SKM-1 (cell line): Measurements from ENCODE around the gene IRGQ.
"Not testable (repeated sequence)": the region's sequence is repeated elsewhere in the genome, so short reads cannot be mapped to it uniquely, and the experiment has no call there.

Experiments
- DNase-seq: peaks from one replicate; lab custom pipeline; 2025; ENCODE audit not compliant: unreplicated experiment; lab: John Stamatoyannopoulos, UW

IRGQ gene

DNA sequence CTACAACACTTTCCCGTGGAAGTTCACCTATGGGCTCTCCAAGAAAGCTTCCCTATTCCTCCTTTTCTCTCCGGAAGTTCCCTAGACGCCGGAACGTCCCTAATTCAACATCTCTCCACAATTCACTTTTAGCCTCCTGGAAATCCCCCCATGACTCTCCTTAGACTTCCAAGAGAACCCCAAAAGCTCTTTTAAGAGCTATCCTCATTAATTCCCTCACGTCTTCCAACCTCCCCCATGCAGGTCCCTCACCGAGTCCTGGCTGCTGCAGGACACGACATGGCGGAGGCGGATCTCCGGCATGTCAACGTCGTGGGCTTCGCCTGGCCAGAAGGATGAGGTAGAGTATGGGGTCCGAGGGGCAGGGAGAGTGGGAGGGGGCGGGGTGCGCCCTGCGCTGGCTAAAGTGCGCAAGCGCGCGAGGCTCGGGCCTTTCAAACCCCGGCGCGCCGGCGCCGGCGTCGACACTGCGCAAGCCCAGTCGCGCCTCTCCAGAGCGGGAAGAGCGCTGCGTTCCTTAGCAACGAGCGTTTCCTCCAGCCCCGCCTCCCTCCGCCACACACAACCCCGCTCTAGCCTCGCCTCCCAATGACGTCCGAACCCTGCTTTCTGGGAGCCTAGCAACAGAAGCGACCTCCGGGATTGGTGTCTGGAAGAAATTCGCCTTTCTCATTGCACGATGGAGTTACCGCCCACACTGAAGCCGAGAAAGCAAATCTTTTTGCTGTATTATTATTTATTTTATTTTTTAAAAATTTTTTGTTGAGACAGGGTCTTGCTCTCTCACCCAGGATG is 20.6 kb downstream of the IRGQ start, which contains the start of the genes PINLYP and XRCC1:
PINLYP (plus strand) TSS at position 646 of the 795 bp plus-strand sequence. CDS start 1,391 bp downstream, outside the sequence.
XRCC1 (minus strand) TSS at position 372 of the 795 bp plus-strand sequence; CDS start at position 303, 69 bp downstream.
- peak; percentile 83 for DNase-seq

DNA sequence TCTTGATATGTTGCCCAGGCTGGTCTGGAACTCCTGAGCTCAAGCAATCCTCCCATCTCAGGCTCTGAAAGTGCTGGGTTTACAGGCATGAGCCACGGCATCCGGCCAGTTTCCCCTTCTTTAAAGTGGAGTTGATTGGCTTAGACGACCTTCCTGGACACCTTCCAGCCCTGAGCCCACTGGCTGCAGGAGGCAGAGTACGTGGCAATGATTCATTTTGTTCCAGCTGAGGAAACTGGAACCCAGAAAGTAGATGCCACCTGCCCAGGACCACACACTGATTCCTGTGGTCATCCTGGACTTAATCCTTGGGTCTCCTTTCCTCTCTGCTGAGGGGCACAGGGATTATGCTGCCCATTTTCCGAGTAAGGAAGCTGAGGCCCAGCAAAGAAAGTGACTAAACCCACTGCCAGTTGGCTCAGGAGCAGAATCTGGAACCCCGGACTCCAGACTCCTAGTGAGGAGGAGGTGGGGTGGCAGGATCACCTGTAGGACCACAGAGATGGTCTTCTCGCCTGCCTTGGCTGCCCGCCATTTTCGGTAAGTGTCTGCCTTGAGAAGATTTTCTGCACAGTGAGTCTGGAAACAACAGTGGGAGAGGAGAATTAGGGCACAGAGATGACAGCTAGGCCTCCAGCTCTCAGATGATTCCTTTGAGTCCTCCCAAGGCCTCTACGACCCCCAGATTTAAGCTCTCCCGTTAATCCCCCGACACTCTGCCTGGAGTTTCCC is 21.3 kb downstream of the IRGQ start:
- DNase-seq = no peak

DNA sequence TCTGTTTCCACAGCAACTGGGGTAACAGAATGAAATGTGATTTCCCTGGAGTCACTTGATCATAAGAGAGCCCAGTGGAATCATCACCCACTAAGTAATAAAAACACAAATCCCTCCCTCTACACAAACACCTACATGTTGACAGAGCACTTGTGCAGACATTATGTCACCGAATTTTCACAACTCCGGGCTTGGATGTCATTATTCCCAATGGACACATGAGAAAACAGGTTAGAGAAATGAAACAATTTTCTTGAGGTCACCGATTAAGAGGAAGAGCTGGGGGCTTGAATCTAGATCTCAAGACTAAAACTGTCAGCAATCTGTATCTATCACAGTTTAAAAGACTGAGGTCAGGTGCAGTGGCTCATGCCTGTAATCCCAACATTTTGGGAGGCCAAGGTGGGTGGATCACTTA is 23.8 kb downstream of the IRGQ start:
- no peak for DNase-seq

- DNase-seq = no peak
Observed at GRCh38 chr19:43570174-43570791, 25.7 kb downstream of the IRGQ start.

- no peak for DNase-seq
Observed at GRCh38 chr19:43569657-43570056, 26.3 kb downstream of the IRGQ start.

GRCh38 chr19:43564800-43565199 is 31.1 kb downstream of the IRGQ start:
- DNase-seq = no peak

DNA sequence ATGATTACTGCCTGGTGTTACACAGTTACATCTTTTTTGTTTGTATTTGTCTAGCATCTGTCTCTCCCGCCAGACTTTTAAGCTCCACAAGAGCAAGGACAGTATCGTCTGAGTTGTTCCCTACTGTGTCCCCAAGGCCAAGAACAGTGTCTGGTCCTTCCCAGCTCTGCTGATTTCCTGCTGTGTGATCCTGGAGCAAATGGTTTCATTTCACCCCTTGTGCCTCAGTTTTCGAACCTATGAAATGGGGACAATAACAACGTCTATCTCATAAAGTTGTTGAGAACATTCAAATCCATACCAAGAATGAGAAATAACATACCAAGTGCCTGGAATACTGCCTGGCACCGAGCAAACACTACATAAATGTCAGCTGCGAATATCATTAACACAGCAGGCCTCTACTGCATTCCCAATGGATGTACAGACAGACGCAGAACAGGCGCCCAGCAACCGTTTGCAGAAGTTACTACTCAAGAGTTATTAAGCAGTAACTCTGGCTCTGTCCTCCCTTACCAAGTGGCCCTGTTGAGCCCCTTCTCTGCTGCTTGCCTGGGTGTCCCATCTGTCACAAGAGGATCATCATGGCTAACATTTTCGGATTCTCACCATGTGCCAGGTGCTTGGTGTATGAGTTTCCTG is 32.0 kb downstream of the IRGQ start:
- no peak for DNase-seq

- peak; percentile 50 for DNase-seq
Observed at GRCh38 chr19:43562698-43563241, 33.2 kb downstream of the IRGQ start.

DNA sequence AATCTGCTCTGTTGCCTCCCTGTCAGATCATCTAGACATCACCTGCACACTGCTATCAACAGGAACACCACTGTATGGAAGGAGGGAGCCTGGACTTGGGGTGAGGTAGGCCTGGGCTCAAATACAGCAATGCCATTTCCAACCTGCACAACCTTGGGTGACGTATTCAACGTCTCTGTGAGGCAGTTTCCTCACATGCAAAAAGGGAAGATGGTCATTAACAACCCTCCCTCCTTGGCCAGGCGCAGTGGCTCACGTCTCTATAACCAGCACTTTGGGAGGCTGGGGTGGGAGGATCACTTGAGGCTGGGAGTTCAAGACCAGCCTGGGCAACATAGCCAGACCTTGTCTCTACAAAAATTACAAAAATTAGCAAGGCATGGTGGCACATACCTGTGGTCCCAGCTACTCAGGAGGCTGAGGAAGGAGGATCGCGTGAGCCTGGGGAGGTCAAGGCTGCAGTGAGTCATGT is 33.7 kb downstream of the IRGQ start:
- DNase-seq = no peak

GRCh38 chr19:43561139-43561970 is 34.6 kb downstream of the IRGQ start:
- DNase-seq = no peak

DNA sequence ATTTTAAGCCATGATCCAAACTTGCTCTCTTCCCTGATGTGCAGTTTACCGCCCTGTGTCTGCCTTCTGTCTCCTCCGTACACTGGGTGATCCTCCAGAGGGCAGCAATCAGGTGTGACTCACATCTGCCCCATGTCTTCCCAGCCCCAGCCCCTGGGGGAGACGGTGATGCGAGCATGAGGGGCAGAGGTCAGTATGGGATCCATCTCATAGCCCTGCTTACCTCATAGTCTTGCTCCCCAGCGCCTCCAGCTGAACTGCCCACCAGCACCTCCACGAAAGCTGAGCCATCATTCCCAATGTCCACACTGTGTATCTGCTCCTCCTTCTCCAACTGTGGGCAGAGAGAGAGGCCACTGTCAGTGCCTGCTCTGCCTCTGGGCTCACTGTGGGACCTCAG is 35.2 kb downstream of the IRGQ start:
- no peak for DNase-seq

GRCh38 chr19:43555185-43555770 is 40.7 kb downstream of the IRGQ start:
- no peak for DNase-seq

DNA sequence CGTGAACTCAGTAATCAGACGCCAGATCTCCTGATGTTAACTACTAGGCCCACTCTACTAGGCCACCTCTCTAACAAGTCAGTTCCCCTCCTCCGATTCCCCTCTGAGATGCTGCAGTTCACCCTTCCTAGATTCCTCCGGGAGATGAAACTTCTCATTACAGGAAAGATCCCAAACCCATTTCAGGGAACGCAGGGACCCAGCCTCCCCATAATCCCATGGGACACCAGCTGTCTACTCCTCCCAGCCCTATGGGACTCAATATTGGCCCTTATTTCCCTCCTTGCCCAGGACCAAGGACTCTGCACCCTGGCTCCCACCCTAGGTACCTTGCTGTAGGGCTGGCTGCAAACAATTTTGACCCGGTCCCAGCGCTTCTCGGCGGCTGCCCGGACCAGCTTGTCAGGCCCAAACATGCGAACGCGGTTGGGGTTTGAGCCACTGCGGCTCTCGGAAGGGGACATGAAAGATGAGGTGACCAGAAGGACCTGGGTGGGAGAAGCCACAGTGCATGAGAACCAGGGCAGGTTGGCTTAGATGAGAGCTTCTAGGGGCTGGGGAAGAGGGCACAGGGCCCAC is 41.5 kb downstream of the IRGQ start:
- DNase-seq = no peak

- no peak for DNase-seq
Observed at GRCh38 chr19:43553656-43554055, 42.3 kb downstream of the IRGQ start.

DNA sequence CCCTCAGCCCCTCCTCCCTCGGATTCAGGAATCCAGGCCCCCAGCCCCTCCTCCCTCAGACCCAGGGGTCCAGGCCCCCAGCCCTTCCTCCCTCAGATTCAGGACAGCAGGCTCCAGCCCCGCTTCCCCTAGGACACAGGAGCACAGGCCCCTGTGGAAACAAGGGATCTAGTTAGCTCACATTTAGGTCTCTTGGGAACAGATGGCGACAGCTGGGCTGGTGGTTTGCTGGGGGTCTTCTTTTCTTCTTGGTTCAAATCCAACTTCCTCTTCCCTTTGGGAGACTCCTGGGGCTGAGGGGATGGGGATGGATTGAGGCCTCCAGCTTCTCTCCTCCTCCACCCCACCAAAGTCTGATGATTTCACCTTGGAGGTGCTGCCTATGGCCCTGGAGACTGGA is 43.3 kb downstream of the IRGQ start:
- DNase-seq = no peak

DNA sequence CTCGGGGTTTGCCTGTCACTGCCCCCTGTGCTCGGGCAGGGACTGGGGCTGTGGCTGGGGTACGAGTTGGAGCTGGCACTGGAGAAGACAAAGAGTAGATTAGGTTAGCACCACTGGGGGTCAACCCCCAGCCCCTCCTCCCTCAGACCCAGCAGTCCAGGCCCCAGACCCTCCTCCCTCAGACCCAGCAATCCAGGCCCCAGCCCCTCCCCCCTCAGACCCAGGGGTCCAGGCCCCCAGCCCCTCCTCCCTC is 43.8 kb downstream of the IRGQ start:
- no peak for DNase-seq

- no peak for DNase-seq
Observed at GRCh38 chr19:43551399-43552197, 44.3 kb downstream of the IRGQ start.

DNA sequence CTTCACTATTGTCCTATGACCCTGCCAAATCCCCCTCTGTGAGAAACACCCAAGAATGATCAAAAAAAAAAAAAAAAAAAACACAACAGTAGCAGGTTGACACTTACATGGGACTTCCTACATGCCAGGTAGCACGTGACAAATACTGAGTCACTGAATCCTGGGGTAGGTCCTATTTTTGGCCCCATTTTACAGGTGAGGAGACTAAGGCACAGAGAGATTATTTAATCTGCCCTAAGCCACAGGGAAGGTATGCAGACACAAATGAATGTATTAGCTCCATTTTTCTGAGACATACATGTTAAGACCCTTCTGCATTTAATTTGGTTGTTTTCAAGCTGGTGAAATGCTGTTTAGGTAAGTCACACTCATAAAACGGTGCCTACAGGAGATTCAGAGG is 47.2 kb downstream of the IRGQ start:
- DNase-seq = no peak

- not testable (repeated sequence) for DNase-seq
Observed at GRCh38 chr19:43547926-43548325, 48.0 kb downstream of the IRGQ start.
